ENCODE measurements around the gene GALNT17. TPM values are rescaled to one million over a fixed set of nuclear protein-coding genes. Genes with fewer than 3 reads are reported as not detected.

Gene GALNT17
- total RNA-seq, 3 donors from 2014 or later: 0.69 to 17.3 (median 1.6) TPM

GRCh38 chr7:71506822-71507221 lies 374.9 kb downstream of the GALNT17 start:
- H3K4me3 ChIP-seq: no peak overlapping the region
- DNase-seq (no peak), ATAC-seq (no peak)
- no peak for TF ChIP-seq CTCF (IDR thresholded peaks at IDR 0.05)
- intact Hi-C loops (cut with DNase I, micrococcal nuclease): no loop called here
- H3K4me1 ChIP-seq (ENCODE audit: low read depth): no peaks in the 10 kb centered on the region
- H3K36me3 ChIP-seq (ENCODE audit: low read depth): no peaks in the 10 kb centered on the region
- peaks cover 48% of the 10 kb centered on the region for H3K9me3 ChIP-seq

- ATAC-seq (no peak), DNase-seq (no peak)
- H3K36me3 ChIP-seq (ENCODE audit: low read depth): no peaks in the 10 kb centered on the region
- H3K4me3 ChIP-seq: no peak overlapping the region
- no peaks in the 10 kb centered on the region for H3K4me1 ChIP-seq (ENCODE audit: low read depth)
- no peak for TF ChIP-seq CTCF (IDR thresholded peaks at IDR 0.05)
- peaks cover 53% of the 10 kb centered on the region for H3K9me3 ChIP-seq
- intact Hi-C loops (cut with DNase I, micrococcal nuclease): no loop called here
Observed at GRCh38 chr7:71507680-71508602, 376.0 kb downstream of the GALNT17 start.

GRCh38 chr7:71509381-71509780 lies 377.4 kb downstream of the GALNT17 start:
- Histone ChIP-seq H3K36me3 (ENCODE audit: low read depth) (no peaks in the 10 kb centered on the region), H3K4me3 (no peak overlapping the region), H3K9me3 (peaks cover 53% of the 10 kb centered on the region), H3K4me1 (ENCODE audit: low read depth) (no peaks in the 10 kb centered on the region)
- DNase-seq (no peak), ATAC-seq (no peak)
- no peak for TF ChIP-seq CTCF (IDR thresholded peaks at IDR 0.05)
- intact Hi-C loops (cut with DNase I, micrococcal nuclease): no loop called here

- ATAC-seq: no peak
Observed at GRCh38 chr7:71511361-71511807, 379.4 kb downstream of the GALNT17 start.

GRCh38 chr7:71517940-71518699 lies 386.2 kb downstream of the GALNT17 start:
- Histone ChIP-seq H3K4me3 (no peak overlapping the region), H3K9me3 (peaks cover 84% of the 10 kb centered on the region), H3K4me1 (ENCODE audit: low read depth) (no peaks in the 10 kb centered on the region), H3K36me3 (ENCODE audit: low read depth) (no peaks in the 10 kb centered on the region)
- DNase-seq (no peak), ATAC-seq (no peak)
- no peak for TF ChIP-seq CTCF (IDR thresholded peaks at IDR 0.05)
- intact Hi-C loops (cut with DNase I, micrococcal nuclease): no loop called here

More at GRCh38 chr7:71511361-71511807, 379.4 kb downstream of the GALNT17 start:
- Histone ChIP-seq H3K9me3 (peaks cover 62% of the 10 kb centered on the region), H3K4me3 (no peak overlapping the region), H3K36me3 (ENCODE audit: low read depth) (no peaks in the 10 kb centered on the region), H3K4me1 (ENCODE audit: low read depth) (no peaks in the 10 kb centered on the region)
- intact Hi-C loops (cut with DNase I, micrococcal nuclease): no loop called here
- DNase-seq: no peak
- TF ChIP-seq CTCF (IDR thresholded peaks at IDR 0.05): no peak
